DOHH2 (cell line): ENCODE results near the gene CDK9.

Experiments
- H3F3A ChIP-seq: fragments of 200-600 bp; sonication (generic), shearing (Covaris generic); 2 replicates; pipeline ENCODE4 v1.6.0; 2016; ENCODE audit warnings: antibody characterized with exemption, mild to moderate bottlenecking; ENCODE audit not compliant: control insufficient read depth, insufficient read depth
- H3K27ac ChIP-seq: fragments of 200-600 bp; sonication (generic); 2 replicates; pipeline ENCODE4 v1.5.1; 2014; ENCODE audit warnings: low read depth, mild to moderate bottlenecking, low read length, moderate library complexity
- H3K27me3 ChIP-seq: fragments of 200-600 bp; sonication (generic); 2 replicates; pipeline ENCODE4 v1.6.1; 2014; ENCODE audit warnings: mild to moderate bottlenecking, low read length, mixed read lengths; ENCODE audit not compliant: control insufficient read depth
- H3K36me3 ChIP-seq: fragments of 200-600 bp; sonication (generic); 2 replicates; pipeline ENCODE4 v1.6.1; 2014; ENCODE audit warnings: mild to moderate bottlenecking, low read length, moderate library complexity, mixed read lengths; ENCODE audit not compliant: control insufficient read depth
- H3K4me1 ChIP-seq: fragments of 200-600 bp; sonication (generic); 2 replicates; pipeline ENCODE4 v1.6.1; 2014; ENCODE audit warnings: mild to moderate bottlenecking, low read length, mixed read lengths; ENCODE audit not compliant: control insufficient read depth
- H3K4me2 ChIP-seq: fragments of 200-600 bp; sonication (generic); 2 replicates; pipeline ENCODE4 v1.6.0; 2014; ENCODE audit warnings: mild to moderate bottlenecking, low read length, moderate library complexity
- H3K4me3 ChIP-seq: fragments of 200-600 bp; sonication (generic); 2 replicates; pipeline ENCODE4 v1.5.1; 2014; ENCODE audit warnings: mild to moderate bottlenecking, low read length, mixed read lengths
- H3K79me2 ChIP-seq: fragments of 200-600 bp; sonication (generic); 2 replicates; pipeline ENCODE4 v1.6.1; 2014; ENCODE audit warnings: mild to moderate bottlenecking, low read length, mixed read lengths; ENCODE audit not compliant: control insufficient read depth
- H3K9me2 ChIP-seq: fragments of 200-600 bp; sonication (generic); replicated peaks from 2 replicates; pipeline ENCODE4 v1.6.1; 2014; ENCODE audit warnings: mild to moderate bottlenecking, low read length, mixed read lengths; ENCODE audit not compliant: control insufficient read depth
- H3K9me3 ChIP-seq: fragments of 200-600 bp; sonication (generic); 2 replicates; pipeline ENCODE4 v1.6.1; 2014; ENCODE audit warnings: antibody characterized with exemption, low read length, mixed read lengths; ENCODE audit not compliant: control insufficient read depth, insufficient read depth
- H4K20me1 ChIP-seq: fragments of 200-600 bp; sonication (generic); 2 replicates; pipeline ENCODE4 v1.6.0; 2014; ENCODE audit warnings: low read depth, mild to moderate bottlenecking, antibody characterized with exemption, low read length, moderate library complexity; ENCODE audit not compliant: control insufficient read depth, insufficient read depth
- CTCF ChIP-seq: fragments of 200-600 bp; sonication (generic); IDR thresholded peaks from one replicate; pipeline ENCODE4 v1.5.1; 2014; ENCODE audit warnings: antibody characterized with exemption, mild to moderate bottlenecking, low read depth, low read length; ENCODE audit not compliant: poor library complexity, severe bottlenecking
- EZH2phosphoT487 ChIP-seq: fragments of 200-600 bp; sonication (generic); IDR thresholded peaks from 2 replicates; pipeline ENCODE4 v1.6.1; 2017; ENCODE audit warnings: borderline replicate concordance, mild to moderate bottlenecking, antibody characterized with exemption, low read length, moderate library complexity, mixed read lengths

Gene CDK9

DNA sequence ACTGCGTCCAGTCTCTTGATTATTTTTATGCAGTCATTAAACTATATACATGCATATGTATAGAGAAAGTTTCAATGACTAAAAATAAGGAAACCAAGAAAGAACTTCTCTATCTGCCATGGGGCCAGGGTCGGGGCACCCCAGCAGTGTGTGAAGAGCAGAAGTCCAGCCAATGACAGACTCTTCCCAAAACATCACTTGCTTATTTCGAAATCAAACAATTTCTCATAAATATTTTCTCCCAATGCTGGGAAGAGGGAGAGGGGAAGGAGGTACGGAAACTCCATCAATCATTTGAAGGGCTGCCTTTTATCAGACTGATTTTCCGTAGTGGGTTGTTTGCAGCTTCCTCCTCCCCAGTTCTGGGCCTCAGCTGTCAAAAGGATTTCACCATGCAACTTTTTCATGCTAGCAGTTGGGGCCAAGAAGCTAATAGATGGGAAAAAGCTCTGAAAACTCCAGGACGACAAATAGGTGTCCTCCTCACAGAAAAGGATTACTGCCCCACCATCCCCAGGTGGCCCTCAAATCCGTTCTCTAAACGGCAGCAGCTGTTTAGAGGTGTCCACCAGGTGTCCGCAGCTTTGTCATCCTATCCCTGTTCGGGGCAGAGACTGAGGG is 16.2 kb downstream of the CDK9 start:
- Histone ChIP-seq H3F3A (peaks cover 17% of the 10 kb centered on the region), H3K79me2 (peaks cover 36% of the 10 kb centered on the region), H3K9me3 (no peaks in the 10 kb centered on the region), H3K4me1 (peaks cover 39% of the 10 kb centered on the region), H4K20me1 (peaks cover 6% of the 10 kb centered on the region; the same call in 1 of the 2 replicates), H3K4me2 (peak overlapping the region; percentile 97), H3K27me3 (no peaks in the 10 kb centered on the region), H3K36me3 (peaks cover 21% of the 10 kb centered on the region), H3K4me3 (peak overlapping the region; percentile 91), H3K9me2 (no peaks in the 10 kb centered on the region), H3K27ac (peak overlapping the region; percentile 66)
- no peak for TF ChIP-seq EZH2phosphoT487
- peak; percentile 27 for TF ChIP-seq CTCF

- H3F3A ChIP-seq, result peaks cover 10% of the 10 kb centered on the region
- peak within 1 kb of the TSS; percentile 91 for H3K4me3 ChIP-seq
- H3K9me2 ChIP-seq, result no peaks in the 10 kb centered on the region
- H3K4me2 ChIP-seq, result peak within 1 kb of the TSS; percentile 97
- H4K20me1 ChIP-seq, result peaks cover 6% of the 10 kb centered on the region; the same call in 1 of the 2 replicates
- peaks cover 31% of the 10 kb centered on the region for H3K4me1 ChIP-seq
- H3K9me3 ChIP-seq, result no peaks in the 10 kb centered on the region
- H3K79me2 ChIP-seq, result peaks cover 36% of the 10 kb centered on the region
- TF ChIP-seq EZH2phosphoT487, result no peak
- TF ChIP-seq CTCF, result no peak
- H3K27ac ChIP-seq, result peak within 1 kb of the TSS; percentile 66
- H3K27me3 ChIP-seq, result no peaks in the 10 kb centered on the region
- peaks cover 28% of the 10 kb centered on the region for H3K36me3 ChIP-seq
Measured at GRCh38 chr9:127802576-127803443, 17.0 kb downstream of the CDK9 start, which contains the start of gene FPGS. Gene FPGS, plus strand, starts transcription at chr9:127802882. Its CDS starts 43 bp downstream, at chr9:127802925.

DNA sequence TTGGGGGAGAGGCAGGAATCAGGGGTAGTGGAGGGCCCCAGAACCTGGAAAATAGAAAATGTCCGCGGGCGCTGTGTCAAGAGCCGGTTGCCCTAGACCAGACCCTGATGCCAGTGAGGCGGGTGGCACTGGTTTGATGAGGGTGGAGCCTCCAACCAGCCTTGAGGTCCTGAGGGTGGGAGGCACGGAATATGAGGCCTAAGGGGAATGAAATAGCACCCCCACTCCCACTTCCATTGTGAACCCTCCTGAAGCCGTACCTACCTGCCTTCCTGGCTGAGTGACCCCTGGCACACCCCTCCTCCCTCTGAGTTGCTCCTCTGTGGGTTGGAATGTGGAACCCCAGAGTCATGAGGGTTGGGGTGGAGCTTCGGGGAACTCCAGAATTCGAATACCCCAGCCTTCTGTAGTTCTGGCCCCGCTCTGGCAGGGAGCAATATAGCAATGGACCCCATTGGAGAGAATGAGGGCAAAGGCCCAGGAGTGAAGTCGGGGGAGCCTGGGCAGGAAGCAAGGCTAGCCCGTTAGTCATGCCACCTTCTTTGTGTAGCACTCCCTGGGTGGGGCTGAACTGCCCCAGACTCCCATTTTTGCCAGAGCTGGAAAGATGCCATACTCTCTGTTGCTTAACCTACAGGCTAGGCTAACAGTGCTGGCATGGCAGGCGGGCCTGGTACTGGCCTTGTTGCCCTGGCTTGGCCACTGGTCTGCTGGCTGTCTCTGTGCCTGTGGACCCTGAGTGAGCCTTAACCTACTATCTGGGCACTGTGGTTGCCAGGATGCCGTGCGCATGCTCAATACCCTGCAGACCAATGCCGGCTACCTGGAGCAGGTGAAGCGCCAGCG is 17.9 kb downstream of the CDK9 start:
- Histone ChIP-seq H3K27me3 (no peaks in the 10 kb centered on the region), H3K9me2 (no peaks in the 10 kb centered on the region)

More for the DNA sequence above, 17.9 kb downstream of the CDK9 start:
- Histone ChIP-seq H3K4me1 (peaks cover 24% of the 10 kb centered on the region), H3K27ac (peak overlapping the region; percentile 65), H3K9me3 (no peaks in the 10 kb centered on the region), H3K79me2 (peaks cover 36% of the 10 kb centered on the region), H3F3A (peaks cover 4% of the 10 kb centered on the region; the same call in 1 of the 2 replicates), H4K20me1 (peaks cover 6% of the 10 kb centered on the region; the same call in 1 of the 2 replicates), H3K4me3 (peak overlapping the region; percentile 91), H3K4me2 (peak overlapping the region; percentile 83), H3K36me3 (peaks cover 37% of the 10 kb centered on the region)
- TF ChIP-seq CTCF (no peak), EZH2phosphoT487 (no peak)
